ENCODE data around the gene SLC38A10.
A peak's percentile ranks its signal among the peaks of the same experiment; 100 is the strongest.

SLC38A10 gene

DNA sequence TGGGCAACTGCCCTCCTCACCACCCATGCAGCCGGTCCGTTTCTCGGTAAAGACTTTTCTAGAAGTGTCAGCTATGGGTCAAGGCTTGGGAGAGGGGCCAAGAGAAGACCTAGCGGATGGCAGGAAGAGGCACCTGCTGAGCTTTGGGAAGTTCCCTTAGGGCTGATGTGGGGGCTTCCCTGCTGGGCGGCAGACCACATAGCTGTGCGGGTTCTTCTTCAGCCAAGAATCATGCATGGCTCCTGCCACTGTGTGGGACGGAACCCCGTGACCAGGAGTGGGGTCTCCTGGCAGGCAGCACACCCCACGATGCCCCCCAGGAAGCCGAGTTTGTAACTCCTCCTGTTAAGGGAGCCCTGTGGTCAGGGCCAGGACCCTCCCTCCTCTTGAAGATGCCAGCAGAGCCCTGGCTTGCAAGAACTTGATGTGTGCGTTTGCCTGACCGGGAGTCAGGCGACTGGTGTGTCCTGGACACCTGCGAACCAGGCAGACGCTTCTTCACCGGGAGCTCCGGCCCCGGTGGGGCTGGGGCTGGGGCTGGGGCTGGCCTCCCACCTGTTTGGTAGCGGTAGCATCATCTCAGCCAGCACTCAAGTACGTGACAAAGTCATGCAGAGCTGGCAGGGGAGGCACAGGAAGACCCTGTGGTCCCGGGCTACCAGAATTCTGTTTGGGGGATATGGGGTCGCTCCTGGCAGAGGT lies 17.7 kb upstream of the SLC38A10 start:
- Histone ChIP-seq H3K9ac (no peak overlapping the region), H3K9me3 (ENCODE audit: control insufficient read depth, low read length) (no peaks in the 10 kb centered on the region), H3K4me3 (ENCODE audit: low read depth, low read length) (no peak overlapping the region), H2AFZ (no peak overlapping the region), H3K79me2 (no peaks in the 10 kb centered on the region), H3K27me3 (ENCODE audit: control insufficient read depth, insufficient read depth, low read length) (no peaks in the 10 kb centered on the region), H3K4me1 (peaks cover 16% of the 10 kb centered on the region), H3K36me3 (ENCODE audit: control insufficient read depth, insufficient read depth, low read length) (no peaks in the 10 kb centered on the region), H3K4me2 (ENCODE audit: low read length) (no peak overlapping the region), H3K27ac (no peak overlapping the region)
- TF ChIP-seq, protein P1, sequence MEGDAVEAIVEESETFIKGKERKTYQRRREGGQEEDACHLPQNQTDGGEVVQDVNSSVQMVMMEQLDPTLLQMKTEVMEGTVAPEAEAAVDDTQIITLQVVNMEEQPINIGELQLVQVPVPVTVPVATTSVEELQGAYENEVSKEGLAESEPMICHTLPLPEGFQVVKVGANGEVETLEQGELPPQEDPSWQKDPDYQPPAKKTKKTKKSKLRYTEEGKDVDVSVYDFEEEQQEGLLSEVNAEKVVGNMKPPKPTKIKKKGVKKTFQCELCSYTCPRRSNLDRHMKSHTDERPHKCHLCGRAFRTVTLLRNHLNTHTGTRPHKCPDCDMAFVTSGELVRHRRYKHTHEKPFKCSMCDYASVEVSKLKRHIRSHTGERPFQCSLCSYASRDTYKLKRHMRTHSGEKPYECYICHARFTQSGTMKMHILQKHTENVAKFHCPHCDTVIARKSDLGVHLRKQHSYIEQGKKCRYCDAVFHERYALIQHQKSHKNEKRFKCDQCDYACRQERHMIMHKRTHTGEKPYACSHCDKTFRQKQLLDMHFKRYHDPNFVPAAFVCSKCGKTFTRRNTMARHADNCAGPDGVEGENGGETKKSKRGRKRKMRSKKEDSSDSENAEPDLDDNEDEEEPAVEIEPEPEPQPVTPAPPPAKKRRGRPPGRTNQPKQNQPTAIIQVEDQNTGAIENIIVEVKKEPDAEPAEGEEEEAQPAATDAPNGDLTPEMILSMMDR (IDR thresholded peaks at IDR 0.05): no peak

DNA sequence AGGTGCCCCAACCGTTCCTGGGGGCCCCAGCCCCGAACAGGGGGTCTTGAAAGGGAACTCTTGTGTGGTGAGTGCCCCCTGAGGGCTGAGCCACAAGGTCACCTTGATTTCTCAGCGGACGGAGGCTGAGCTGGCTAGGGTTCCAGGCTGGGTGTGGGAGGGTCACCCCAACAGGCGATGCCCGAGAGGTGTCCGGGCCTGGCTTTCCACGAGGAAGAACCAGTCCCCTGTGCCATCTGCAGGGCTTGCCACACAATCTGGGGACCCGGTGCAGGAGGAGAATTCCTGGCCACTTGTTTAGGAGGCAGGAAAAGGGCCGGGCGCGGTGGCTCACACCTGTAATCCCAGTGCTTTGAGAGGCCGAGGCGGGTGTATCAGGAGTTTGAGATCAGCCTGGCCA lies 16.8 kb upstream of the SLC38A10 start:
- Histone ChIP-seq H3K9ac (no peak overlapping the region), H3K27me3 (ENCODE audit: control insufficient read depth, insufficient read depth, low read length) (no peaks in the 10 kb centered on the region), H3K79me2 (no peaks in the 10 kb centered on the region), H3K27ac (no peak overlapping the region), H2AFZ (no peak overlapping the region), H3K4me2 (ENCODE audit: low read length) (no peak overlapping the region), H3K4me3 (ENCODE audit: low read depth, low read length) (no peak overlapping the region), H3K9me3 (ENCODE audit: control insufficient read depth, low read length) (no peaks in the 10 kb centered on the region), H3K4me1 (peaks cover 16% of the 10 kb centered on the region), H3K36me3 (ENCODE audit: control insufficient read depth, insufficient read depth, low read length) (no peaks in the 10 kb centered on the region)
- TF ChIP-seq, protein P1 (IDR thresholded peaks at IDR 0.05): no peak

DNA sequence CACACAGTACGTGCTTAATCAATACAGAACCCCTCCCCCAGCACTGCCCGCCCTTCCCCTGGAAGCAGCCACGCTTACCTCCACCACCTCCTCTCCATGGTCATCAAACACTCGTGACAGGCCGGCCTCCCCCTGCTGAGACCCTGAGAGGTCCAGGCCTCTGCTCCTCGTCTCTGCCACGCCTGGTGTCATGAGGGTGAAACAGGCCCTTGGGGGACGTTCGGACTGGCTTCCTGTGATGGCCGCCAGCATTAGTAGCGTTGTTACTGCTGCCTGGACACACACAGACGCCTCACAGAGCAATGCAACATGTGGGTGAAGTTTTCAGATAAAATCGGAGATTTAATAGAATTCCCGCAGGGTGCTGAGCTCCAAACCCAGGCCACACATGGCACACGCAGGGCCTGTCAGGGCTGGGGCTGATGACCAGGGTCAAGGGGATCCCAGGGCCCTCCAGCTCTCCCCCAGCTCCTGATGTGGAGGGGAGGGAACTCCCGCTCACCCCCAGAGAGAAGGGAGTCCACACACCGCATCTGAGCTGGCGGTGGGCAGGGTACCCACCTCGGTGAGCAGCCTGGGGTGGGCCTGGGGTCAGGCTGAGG lies 15.9 kb upstream of the SLC38A10 start:
- Histone ChIP-seq H3K4me2 (ENCODE audit: low read length) (no peak overlapping the region), H3K9me3 (ENCODE audit: control insufficient read depth, low read length) (no peaks in the 10 kb centered on the region), H3K4me3 (ENCODE audit: low read depth, low read length) (no peak overlapping the region), H3K9ac (no peak overlapping the region), H3K79me2 (no peaks in the 10 kb centered on the region), H3K36me3 (ENCODE audit: control insufficient read depth, insufficient read depth, low read length) (no peaks in the 10 kb centered on the region), H3K27ac (no peak overlapping the region), H2AFZ (no peak overlapping the region), H3K27me3 (ENCODE audit: control insufficient read depth, insufficient read depth, low read length) (no peaks in the 10 kb centered on the region), H3K4me1 (peaks cover 16% of the 10 kb centered on the region)
- TF ChIP-seq, protein P1 (IDR thresholded peaks at IDR 0.05): no peak

DNA sequence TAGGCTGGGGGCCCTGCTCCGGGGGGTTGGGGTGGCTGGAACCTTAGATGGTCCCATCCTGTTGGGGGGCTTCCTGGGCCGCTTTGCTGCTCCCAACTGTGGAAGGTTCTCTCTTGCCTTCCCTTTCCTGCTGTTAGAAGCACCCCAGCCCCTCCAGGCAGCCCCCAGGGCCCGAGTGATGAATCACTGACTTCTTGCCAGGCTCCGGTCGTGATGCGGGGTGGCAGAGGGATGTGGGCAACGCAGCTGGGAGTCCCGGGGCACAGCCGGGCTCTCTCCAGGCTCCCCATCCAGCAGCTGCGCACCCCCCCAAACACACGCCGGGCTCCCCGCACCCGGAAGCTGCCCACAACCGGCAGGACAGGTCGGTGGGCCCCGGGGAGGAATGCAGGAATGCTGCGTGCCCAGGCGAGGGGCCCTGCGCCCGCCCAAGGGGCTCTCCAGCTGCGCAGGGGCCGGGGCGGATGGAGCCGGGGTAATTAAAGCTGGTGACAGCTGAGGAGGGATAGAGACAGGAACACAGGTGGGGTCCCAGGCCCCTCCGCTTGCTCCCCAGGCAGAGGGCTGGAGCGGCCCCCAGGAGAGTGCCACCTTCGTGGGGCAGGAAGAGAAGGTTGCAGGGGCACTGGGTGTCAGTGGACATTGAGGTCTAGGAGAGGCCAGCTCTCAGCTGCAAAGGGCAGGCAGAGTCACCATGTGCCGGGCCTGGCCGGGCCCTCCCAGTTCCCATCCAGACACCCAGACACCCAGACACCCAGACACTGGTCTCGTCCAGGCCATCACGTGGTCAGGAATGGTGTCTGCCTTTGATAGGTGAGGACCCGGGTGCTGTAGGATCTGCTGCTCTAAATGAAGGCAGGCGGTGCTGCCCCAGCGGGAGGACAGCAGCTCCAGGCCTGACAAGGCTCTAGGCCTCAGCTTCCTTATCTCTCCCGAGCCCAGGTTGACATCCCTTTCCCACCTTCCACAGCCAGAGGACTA lies 15.0 kb upstream of the SLC38A10 start:
- TF ChIP-seq, protein P1 (IDR thresholded peaks at IDR 0.05): no peak
- Histone ChIP-seq H3K4me2 (ENCODE audit: low read length) (peak overlapping the region; percentile 67), H2AFZ (peak overlapping the region; percentile 83), H3K79me2 (no peaks in the 10 kb centered on the region), H3K4me3 (ENCODE audit: low read depth, low read length) (peak overlapping the region; percentile 90), H3K27me3 (ENCODE audit: control insufficient read depth, insufficient read depth, low read length) (no peaks in the 10 kb centered on the region), H3K9ac (no peak overlapping the region), H3K27ac (peak overlapping the region; percentile 80), H3K36me3 (ENCODE audit: control insufficient read depth, insufficient read depth, low read length) (no peaks in the 10 kb centered on the region), H3K9me3 (ENCODE audit: control insufficient read depth, low read length) (no peaks in the 10 kb centered on the region), H3K4me1 (peaks cover 16% of the 10 kb centered on the region)

Data from parathyroid adenoma (tissue), 2 donors.